CD14-positive monocyte (primary cell): ENCODE measurements around the gene OR13J1. TPM values are rescaled to one million over a fixed set of nuclear protein-coding genes. Genes with fewer than 3 reads are reported as not detected.

Source experiments
- DNase-seq, 3 donors: peaks; one replicate each; pipeline ENCODE4 v3.0.0-alpha.2; 2011 to 2022
- H2AFZ ChIP-seq: 2 replicates; pipeline ENCODE4 v1.6.0; 2012; ENCODE audit warnings: mild to moderate bottlenecking, low read depth, low read length, inconsistent platforms; ENCODE audit not compliant: insufficient read depth, poor library complexity, severe bottlenecking
- H3K27ac ChIP-seq, 2 donors: 1 replicate in 1 of 2; 2 replicates in 1 of 2; pipeline ENCODE4 v1.5.1; 2012 to 2013; ENCODE audit warnings: low read length in 2 of 2, control low read depth in 1 of 2, inconsistent platforms in 1 of 2, low read depth in 1 of 2, mild to moderate bottlenecking in 1 of 2
- H3K27me3 ChIP-seq, 2 donors: one replicate each; pipeline versions ENCODE4 v1.6.0 to v1.6.1; 2011 to 2013; ENCODE audit warnings: low read length in 2 of 2; ENCODE audit not compliant: control insufficient read depth in 2 of 2, insufficient read depth in 2 of 2
- H3K36me3 ChIP-seq, 2 donors: replicated peaks in 1 of 2; 1 replicate in 1 of 2; 2 replicates in 1 of 2; pipeline versions ENCODE4 v1.5.1 to v1.6.1; 2012 to 2013; ENCODE audit warnings: low read length in 2 of 2, control low read depth in 1 of 2, inconsistent platforms in 1 of 2, mild to moderate bottlenecking in 1 of 2; ENCODE audit not compliant: insufficient read depth in 2 of 2, control insufficient read depth in 1 of 2
- H3K4me1 ChIP-seq, 2 donors: 1 replicate in 1 of 2; 2 replicates in 1 of 2; pipeline versions ENCODE4 v1.5.1 to v1.6.1; 2012 to 2013; ENCODE audit warnings: low read length in 2 of 2, control low read depth in 1 of 2, inconsistent platforms in 1 of 2, mild to moderate bottlenecking in 1 of 2, moderate library complexity in 1 of 2; ENCODE audit not compliant: insufficient read depth in 2 of 2, control insufficient read depth in 1 of 2
- H3K4me2 ChIP-seq: replicated peaks from 2 replicates; pipeline ENCODE3; 2012; ENCODE audit warnings: low read length, moderate library complexity, mild to moderate bottlenecking; ENCODE audit not compliant: poor library complexity, severe bottlenecking; ENCODE audit errors: extremely low read depth
- H3K4me3 ChIP-seq, 3 experiments: fragments of 200-600 bp in 1 of 3; sonication (generic) in 1 of 3; replicated peaks in 1 of 3; 1 replicate in 2 of 3; 2 replicates in 1 of 3; pipeline ENCODE4 v1.5.1; 2011 to 2013; ENCODE audit warnings: low read length in 3 of 3, mild to moderate bottlenecking in 3 of 3, control low read depth in 2 of 3, low read depth in 2 of 3, inconsistent platforms in 1 of 3, moderate library complexity in 1 of 3
- H3K79me2 ChIP-seq: 2 replicates; pipeline ENCODE4 v1.6.0; 2012; ENCODE audit warnings: mild to moderate bottlenecking, control low read depth, inconsistent platforms, low read length, moderate library complexity; ENCODE audit not compliant: insufficient read depth
- H3K9ac ChIP-seq: 2 replicates; pipeline ENCODE4 v1.6.0; 2017; ENCODE audit warnings: low read length, mild to moderate bottlenecking; ENCODE audit not compliant: insufficient read depth, poor library complexity, severe bottlenecking
- H3K9me3 ChIP-seq, 2 donors: replicated peaks in 1 of 2; 1 replicate in 1 of 2; 2 replicates in 1 of 2; pipeline versions ENCODE4 v1.5.1 to v1.6.1; 2012 to 2013; ENCODE audit warnings: low read length in 2 of 2, control low read depth in 1 of 2; ENCODE audit not compliant: control insufficient read depth in 1 of 2, insufficient read depth in 1 of 2
- H4K20me1 ChIP-seq: 2 replicates; pipeline ENCODE4 v1.6.0; 2012; ENCODE audit warnings: mild to moderate bottlenecking, low read length, control low read depth, moderate library complexity; ENCODE audit not compliant: insufficient read depth
- H3K27ac Mint-ChIP-seq, 7 donors: one replicate each; pipeline ENCODE4 v1.8.0; 2020; ENCODE audit warnings: mild to moderate bottlenecking in 7 of 7, mixed read lengths in 7 of 7, moderate library complexity in 6 of 7, inconsistent platforms in 2 of 7
- H3K27me3 Mint-ChIP-seq, 3 donors: one replicate each; pipeline ENCODE4 v1.8.0; 2021 to 2022; ENCODE audit warnings: low read depth in 3 of 3, mild to moderate bottlenecking in 3 of 3, mixed read lengths in 3 of 3, moderate library complexity in 3 of 3, inconsistent platforms in 1 of 3
- H3K36me3 Mint-ChIP-seq, 2 donors: one replicate each; pipeline ENCODE4 v1.8.0; 2020; ENCODE audit warnings: mixed read lengths in 2 of 2, inconsistent platforms in 1 of 2, mild to moderate bottlenecking in 1 of 2
- H3K4me1 Mint-ChIP-seq: one replicate; pipeline ENCODE4 v1.8.0; 2020; ENCODE audit warnings: mild to moderate bottlenecking, mixed read lengths
- H3K4me3 Mint-ChIP-seq, 2 donors: one replicate each; pipeline ENCODE4 v1.8.0; 2020; ENCODE audit warnings: mild to moderate bottlenecking in 2 of 2, mixed read lengths in 2 of 2, moderate library complexity in 1 of 2
- H3K9me3 Mint-ChIP-seq, 7 donors: one replicate each; pipeline ENCODE4 v1.8.0; 2020 to 2022; ENCODE audit warnings: mixed read lengths in 7 of 7, mild to moderate bottlenecking in 6 of 7, moderate library complexity in 6 of 7, inconsistent platforms in 2 of 7
- WGBS: methylation state at CpG from one replicate; pipeline ENCODE4 v1.1.5; 2013; ENCODE audit warnings: missing lambda C conversion rate; ENCODE audit not compliant: insufficient coverage; 5-methylcytosine and 5-hydroxymethylcytosine counted together
- intact Hi-C, 2 donors: fragments of 100-400 bp; cut with micrococcal nuclease; formaldehyde crosslinking; loops; one replicate each; pipeline versions ENCODE4 v1.15.0 to v1.15.1; 2023
- polyA plus RNA-seq, 3 donors: library from polyadenylated mRNA; depleted of rRNA in 1 of 3; unstranded in 2 of 3; stranded (reverse) in 1 of 3; fragments of 300-500 nt in 2 of 3; fragments of >200 nt in 1 of 3; fragmentation: Illumina TruSeq in 2 of 3; gene quantifications; 1 replicate in 2 of 3; 2 replicates in 1 of 3; pipeline ENCODE4 v1.2.3, GENCODE V29; 2012 to 2021
- TF ChIP-seq, protein P1 (sequence below): fragments of 200-600 bp; IDR thresholded peaks from one replicate; pipeline ENCODE4 v1.8.0; 2022; ENCODE audit warnings: antibody characterized with exemption, mild to moderate bottlenecking

Gene OR13J1
- polyA plus RNA-seq, 3 donors = not detected

DNA sequence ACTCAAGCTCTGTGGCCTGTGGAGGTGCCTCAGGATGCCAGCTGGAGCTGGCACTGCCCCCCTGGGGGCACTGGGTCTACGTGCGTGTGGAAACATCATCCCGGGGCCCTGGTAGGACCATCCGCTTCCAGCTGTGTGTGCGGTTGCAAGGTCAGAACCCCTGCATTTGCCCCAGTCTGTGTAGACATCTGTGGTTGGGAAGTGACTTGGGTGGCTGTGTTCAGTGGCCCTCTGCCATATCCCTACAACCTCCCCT, 28.6 kb downstream of the OR13J1 start:
- Mint-ChIP-seq H3K27me3 (peaks cover 17 to 27% (median 27%) of the 10 kb centered on the region in 3 donors), H3K27ac (peak overlapping the region in 4 of 7 donors; percentile 18 to 63 (median 52)), H3K4me1 (peaks cover 77% of the 10 kb centered on the region), H3K36me3 (peaks cover 32 to 46% of the 10 kb centered on the region in 2 donors), H3K4me3 (peak overlapping the region in 1 of 2 donors; percentile 51), H3K9me3 (peaks cover 7 to 10% (median 8%) of the 10 kb centered on the region in 7 donors)
- Histone ChIP-seq H3K4me1 (peaks cover 68% of the 10 kb centered on the region in 2 donors), H2AFZ (no peak overlapping the region), H3K27me3 (no peaks in the 10 kb centered on the region), H3K9ac (no peak overlapping the region), H3K4me3 (no peak overlapping the region), H3K79me2 (no peaks in the 10 kb centered on the region), H3K36me3 (no peaks in the 10 kb centered on the region), H4K20me1 (no peaks in the 10 kb centered on the region), H3K4me2 (no peak overlapping the region), H3K9me3 (no peaks in the 10 kb centered on the region), H3K27ac (no peak overlapping the region)
- WGBS = no CpG with 5 or more reads among the region's 5 CpGs
- intact Hi-C loops = no loop called here
- no peak for DNase-seq
- TF ChIP-seq, protein P1, sequence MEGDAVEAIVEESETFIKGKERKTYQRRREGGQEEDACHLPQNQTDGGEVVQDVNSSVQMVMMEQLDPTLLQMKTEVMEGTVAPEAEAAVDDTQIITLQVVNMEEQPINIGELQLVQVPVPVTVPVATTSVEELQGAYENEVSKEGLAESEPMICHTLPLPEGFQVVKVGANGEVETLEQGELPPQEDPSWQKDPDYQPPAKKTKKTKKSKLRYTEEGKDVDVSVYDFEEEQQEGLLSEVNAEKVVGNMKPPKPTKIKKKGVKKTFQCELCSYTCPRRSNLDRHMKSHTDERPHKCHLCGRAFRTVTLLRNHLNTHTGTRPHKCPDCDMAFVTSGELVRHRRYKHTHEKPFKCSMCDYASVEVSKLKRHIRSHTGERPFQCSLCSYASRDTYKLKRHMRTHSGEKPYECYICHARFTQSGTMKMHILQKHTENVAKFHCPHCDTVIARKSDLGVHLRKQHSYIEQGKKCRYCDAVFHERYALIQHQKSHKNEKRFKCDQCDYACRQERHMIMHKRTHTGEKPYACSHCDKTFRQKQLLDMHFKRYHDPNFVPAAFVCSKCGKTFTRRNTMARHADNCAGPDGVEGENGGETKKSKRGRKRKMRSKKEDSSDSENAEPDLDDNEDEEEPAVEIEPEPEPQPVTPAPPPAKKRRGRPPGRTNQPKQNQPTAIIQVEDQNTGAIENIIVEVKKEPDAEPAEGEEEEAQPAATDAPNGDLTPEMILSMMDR = no peak

GRCh38 chr9:35840881-35841644, 29.1 kb downstream of the OR13J1 start:
- Histone ChIP-seq H3K27ac (no peak overlapping the region), H3K79me2 (no peaks in the 10 kb centered on the region), H3K4me2 (no peak overlapping the region), H3K36me3 (no peaks in the 10 kb centered on the region), H3K9me3 (no peaks in the 10 kb centered on the region), H3K4me3 (no peak overlapping the region), H3K9ac (no peak overlapping the region), H3K27me3 (no peaks in the 10 kb centered on the region), H3K4me1 (peaks cover 66 to 68% of the 10 kb centered on the region in 2 donors), H2AFZ (no peak overlapping the region), H4K20me1 (no peaks in the 10 kb centered on the region)
- Mint-ChIP-seq H3K27ac (peak overlapping the region in 2 of 7 donors; percentile 45 to 63), H3K4me3 (peak overlapping the region in 1 of 2 donors; percentile 69), H3K36me3 (peaks cover 32 to 46% of the 10 kb centered on the region in 2 donors), H3K4me1 (peaks cover 78% of the 10 kb centered on the region), H3K9me3 (peaks cover 7 to 10% (median 8%) of the 10 kb centered on the region in 7 donors), H3K27me3 (peaks cover 16 to 27% (median 27%) of the 10 kb centered on the region in 3 donors)
- intact Hi-C loops = no loop called here
- TF ChIP-seq, protein P1 = no peak
- whole genome bisulfite sequencing = 99% methylated on average over 14 of the region's 15 CpGs
- no peak for DNase-seq
